KMS-11 (cell line): ENCODE measurements around the gene NRCAM.

Experiments used
- H2AFZ ChIP-seq: fragments of 200-600 bp; sonication (generic); 2 replicates; pipeline ENCODE4 v1.6.1; 2016; ENCODE audit warnings: antibody characterized with exemption, mixed run types, low read depth
- H3K27ac ChIP-seq: fragments of 200-600 bp; sonication (generic); 2 replicates; pipeline ENCODE4 v1.6.1; 2016; ENCODE audit warnings: mild to moderate bottlenecking, mixed run types
- H3K27me3 ChIP-seq: fragments of 200-600 bp; sonication (generic); 2 replicates; pipeline ENCODE4 v1.6.1; 2017; ENCODE audit warnings: mild to moderate bottlenecking, low read depth, mixed run types, moderate library complexity; ENCODE audit not compliant: insufficient read depth
- H3K36me3 ChIP-seq: fragments of 200-600 bp; sonication (generic); 2 replicates; pipeline ENCODE4 v1.6.1; 2017; ENCODE audit warnings: mild to moderate bottlenecking, mixed run types; ENCODE audit not compliant: insufficient read depth
- H3K4me1 ChIP-seq: fragments of 200-600 bp; sonication (generic); 2 replicates; pipeline ENCODE4 v1.6.1; 2016; ENCODE audit warnings: mild to moderate bottlenecking, low read depth, mixed run types; ENCODE audit not compliant: poor library complexity, severe bottlenecking
- H3K4me2 ChIP-seq: fragments of 200-600 bp; sonication (generic); 2 replicates; pipeline ENCODE4 v1.7.0; 2016; ENCODE audit warnings: mild to moderate bottlenecking, mixed run types
- H3K4me3 ChIP-seq: fragments of 200-600 bp; sonication (generic); IDR thresholded peaks from 2 replicates; pipeline ENCODE4 v1.6.1; 2017; ENCODE audit warnings: low read depth, low read length, mixed read lengths; ENCODE audit not compliant: insufficient read depth
- H3K79me2 ChIP-seq: fragments of 200-600 bp; sonication (generic); 2 replicates; pipeline ENCODE4 v1.6.1; 2016; ENCODE audit warnings: low read depth, mixed run types; ENCODE audit not compliant: insufficient read depth
- H3K9ac ChIP-seq: fragments of 200-600 bp; sonication (generic); 2 replicates; pipeline ENCODE4 v1.6.1; 2016; ENCODE audit warnings: mild to moderate bottlenecking, mixed run types
- H4K20me1 ChIP-seq: fragments of 200-600 bp; sonication (generic); 2 replicates; pipeline ENCODE4 v1.6.1; 2016; ENCODE audit warnings: mild to moderate bottlenecking, mixed run types; ENCODE audit not compliant: insufficient read depth
- CTCF ChIP-seq: fragments of 200-600 bp; sonication (generic); conservative IDR thresholded peaks from 2 replicates; pipeline ENCODE4 v1.6.1; 2017; ENCODE audit warnings: low read depth, mild to moderate bottlenecking, antibody characterized with exemption, low read length, moderate library complexity, mixed read lengths

NRCAM gene

DNA sequence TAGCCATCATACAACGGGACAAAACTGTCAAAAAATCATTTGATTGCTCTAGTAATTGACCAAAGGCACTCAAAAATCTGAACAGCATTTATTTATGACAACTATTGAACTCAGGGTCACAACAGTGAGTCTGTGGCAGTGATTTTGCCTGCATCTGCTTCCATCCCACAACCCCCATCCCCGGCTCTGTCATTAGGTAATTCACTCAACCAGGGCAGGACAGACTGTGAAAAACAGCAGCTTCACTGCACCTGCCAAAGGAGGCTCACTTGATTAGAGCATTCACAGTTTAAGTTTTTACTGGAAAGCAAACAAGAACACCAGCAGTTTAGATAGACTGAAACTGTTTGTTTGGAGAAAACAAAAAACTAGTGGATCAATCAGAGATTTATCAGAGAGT, 22.2 kb downstream of the NRCAM start:
- no peak overlapping the region for H3K9ac ChIP-seq
- H4K20me1 ChIP-seq = no peaks in the 10 kb centered on the region
- H3K4me1 ChIP-seq = peaks cover 35% of the 10 kb centered on the region
- H3K27ac ChIP-seq = peak overlapping the region; percentile 16; the same call in 1 of the 2 replicates
- no peaks in the 10 kb centered on the region for H3K36me3 ChIP-seq
- no peak overlapping the region for H3K4me2 ChIP-seq
- peaks cover 36% of the 10 kb centered on the region; the same call in 1 of the 2 replicates for H3K79me2 ChIP-seq
- H2AFZ ChIP-seq = no peak overlapping the region
- TF ChIP-seq CTCF = no peak
- no peaks in the 10 kb centered on the region for H3K27me3 ChIP-seq
- H3K4me3 ChIP-seq = no peak overlapping the region

DNA sequence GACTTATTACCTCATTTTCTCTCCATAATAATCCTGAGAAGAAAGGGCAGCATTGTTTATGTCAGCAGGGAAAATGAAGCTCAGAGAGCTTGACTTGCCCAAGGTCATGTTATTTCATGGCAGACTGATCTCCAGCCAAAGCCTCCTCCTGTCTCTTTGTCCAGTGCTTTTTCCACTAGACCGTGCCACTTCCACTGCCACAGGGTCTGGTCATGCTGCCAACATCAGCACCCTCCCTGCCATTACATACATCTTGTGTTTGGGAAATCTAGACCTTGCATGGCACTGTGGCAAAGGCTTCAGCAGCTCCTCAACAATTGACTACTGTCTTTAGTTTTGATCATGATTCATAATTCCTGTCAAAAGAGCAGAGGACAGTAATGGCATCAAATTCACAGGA, 25.1 kb downstream of the NRCAM start:
- TF ChIP-seq CTCF = no peak
- Histone ChIP-seq H3K27ac (no peak overlapping the region), H4K20me1 (no peaks in the 10 kb centered on the region), H3K4me3 (no peak overlapping the region), H3K27me3 (no peaks in the 10 kb centered on the region), H3K9ac (no peak overlapping the region), H3K79me2 (peaks cover 18% of the 10 kb centered on the region; the same call in 1 of the 2 replicates), H2AFZ (no peak overlapping the region), H3K36me3 (no peaks in the 10 kb centered on the region), H3K4me2 (no peak overlapping the region), H3K4me1 (peaks cover 35% of the 10 kb centered on the region)

DNA sequence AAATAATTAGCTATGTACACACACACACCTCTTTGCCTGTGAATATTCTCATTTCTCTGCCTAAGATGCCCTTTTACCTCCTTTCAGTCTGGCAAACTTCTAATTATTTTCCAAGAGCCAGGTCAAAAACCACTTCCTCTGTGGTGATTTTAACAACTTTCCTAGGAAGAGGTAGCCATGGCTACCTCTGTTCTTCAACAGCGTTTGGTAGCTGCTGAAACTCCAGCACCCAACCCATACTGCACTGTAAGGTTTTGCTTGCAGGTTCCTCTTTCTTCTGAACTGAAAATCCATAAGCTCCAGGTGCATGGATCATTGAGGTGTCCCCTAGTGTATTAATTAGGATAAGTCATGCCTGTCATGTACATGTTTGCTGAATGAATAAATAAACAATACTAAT, 25.6 kb downstream of the NRCAM start:
- Histone ChIP-seq H3K79me2 (peaks cover 17% of the 10 kb centered on the region; the same call in 1 of the 2 replicates), H3K36me3 (no peaks in the 10 kb centered on the region), H3K4me3 (no peak overlapping the region), H3K27ac (no peak overlapping the region), H3K9ac (no peak overlapping the region), H3K27me3 (no peaks in the 10 kb centered on the region), H2AFZ (no peak overlapping the region), H3K4me2 (no peak overlapping the region), H3K4me1 (peaks cover 32% of the 10 kb centered on the region), H4K20me1 (no peaks in the 10 kb centered on the region)
- TF ChIP-seq CTCF = no peak

DNA sequence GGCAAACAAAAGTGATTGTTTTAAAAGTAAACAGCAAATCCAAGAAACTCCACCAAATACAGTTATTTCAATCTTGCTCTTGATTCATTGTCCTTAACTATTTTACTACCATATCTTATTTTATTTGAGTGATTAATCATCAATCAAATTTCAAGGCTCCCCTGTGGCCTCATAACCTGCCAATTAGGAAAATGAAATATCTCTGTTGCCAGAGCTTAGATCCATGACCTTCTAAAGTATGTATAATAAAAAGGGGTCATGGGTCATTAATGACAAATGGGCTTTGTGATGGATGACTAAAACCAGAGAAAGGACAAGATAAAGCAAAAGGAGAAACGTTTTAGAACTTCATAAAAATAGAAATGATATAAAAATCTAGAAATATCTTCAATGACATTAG, 28.5 kb downstream of the NRCAM start:
- peaks cover 11% of the 10 kb centered on the region for H3K4me1 ChIP-seq
- H3K27me3 ChIP-seq = no peaks in the 10 kb centered on the region

More for the DNA sequence above, 28.5 kb downstream of the NRCAM start:
- no peak for TF ChIP-seq CTCF
- H4K20me1 ChIP-seq = no peaks in the 10 kb centered on the region
- H3K27ac ChIP-seq = no peak overlapping the region
- no peak overlapping the region for H3K4me3 ChIP-seq
- H3K9ac ChIP-seq = no peak overlapping the region
- H3K36me3 ChIP-seq = no peaks in the 10 kb centered on the region
- no peak overlapping the region for H2AFZ ChIP-seq
- no peak overlapping the region for H3K4me2 ChIP-seq
- 0 out of 2 replicates have a peak, but pooled peaks cover 4% of the 10 kb centered on the region for H3K79me2 ChIP-seq
